ENCODE measurements around the gene ZFAND3. TPM values are rescaled to one million over a fixed set of nuclear protein-coding genes. Genes with fewer than 3 reads are reported as not detected.

ZFAND3 gene
- total and polyA plus RNA-seq, 2 donors (not counting 1 experiment from before 2014, with no cell fraction given) = 13.5 to 58.3 TPM

DNA sequence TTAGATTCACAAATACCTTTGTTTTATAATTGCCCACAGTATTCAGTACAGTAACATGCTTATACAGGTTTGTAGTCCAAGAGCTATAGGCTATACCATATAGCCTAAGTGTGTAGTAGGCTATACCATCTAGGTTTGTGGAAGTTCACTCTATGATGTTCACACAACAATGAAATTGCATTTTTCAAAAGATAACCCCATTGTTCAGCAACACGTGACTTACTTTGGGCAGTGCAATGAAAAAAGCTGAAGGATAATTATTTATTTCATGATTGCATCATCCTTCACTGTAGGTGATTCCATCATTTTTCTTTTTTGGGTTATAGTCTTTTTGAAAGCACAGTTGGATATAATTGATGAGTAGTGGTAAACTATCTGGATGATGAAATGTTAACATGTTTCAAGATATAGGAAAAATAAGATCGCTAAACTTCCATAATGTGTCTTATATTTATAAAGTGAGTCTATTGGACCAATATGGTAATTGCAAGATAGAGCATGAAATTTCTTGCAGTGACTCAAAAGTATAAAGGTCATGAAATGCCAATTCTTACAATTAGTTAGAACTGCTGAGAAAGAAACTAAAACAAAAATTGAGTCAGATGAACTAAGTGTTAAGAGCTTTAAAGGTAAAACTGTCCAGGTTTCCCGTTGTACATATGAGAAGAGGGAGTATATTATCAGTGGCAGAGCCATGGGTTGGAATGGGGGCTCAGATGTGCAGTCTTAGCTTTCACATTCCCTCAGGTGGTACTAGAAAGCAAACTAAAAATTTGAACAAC, 164.4 kb downstream of the ZFAND3 start:
- no peaks in the 10 kb centered on the region for H3K9me3 Mint-ChIP-seq (ENCODE audit: insufficient read depth)
- peak overlapping the region; percentile 56 for H3K4me3 Mint-ChIP-seq
- peaks cover 76% of the 10 kb centered on the region for H3K4me1 Mint-ChIP-seq
- Histone ChIP-seq H2AFZ (ENCODE audit: insufficient read depth, low read depth, low read length, poor library complexity, severe bottlenecking) (no peak overlapping the region), H3K36me3 (replicated peaks in 1 of 2; ENCODE audit: control extremely low read depth in 1 of 2, control insufficient read depth in 1 of 2, extremely low read depth in 1 of 2, insufficient read depth in 2 of 2, low read length in 1 of 2) (no peaks in the 10 kb centered on the region), H3K4me3 (ENCODE audit: control extremely low read depth in 1 of 5, extremely low read depth in 1 of 5, insufficient read depth in 1 of 5, low read depth in 2 of 5, low read length in 4 of 5) (no peak overlapping the region), H3K4me2 (replicated peaks; ENCODE audit: low read depth, low read length, poor library complexity, severe bottlenecking) (no peak overlapping the region), H3K27me3 (replicated peaks in 1 of 4; ENCODE audit: control extremely low read depth in 1 of 4, control insufficient read depth in 3 of 4, insufficient read depth in 4 of 4, low read length in 3 of 4) (no peaks in the 10 kb centered on the region), H3K9ac (ENCODE audit: low read length) (no peak overlapping the region), H3K9me3 (ENCODE audit: control extremely low read depth in 1 of 3, control insufficient read depth in 2 of 3, insufficient read depth in 1 of 3, low read length in 2 of 3) (no peaks in the 10 kb centered on the region), H4K20me1 (ENCODE audit: control insufficient read depth, insufficient read depth, low read length, poor library complexity, severe bottlenecking) (peaks cover 66% of the 10 kb centered on the region), H3K27ac (ENCODE audit: low read length in 2 of 2) (no peak overlapping the region), H3K79me2 (ENCODE audit: control insufficient read depth, insufficient read depth, low read length) (peaks cover 88% of the 10 kb centered on the region), H3K4me1 (ENCODE audit: control insufficient read depth in 2 of 2, insufficient read depth in 2 of 2, low read length in 2 of 2) (peaks cover 33 to 34% of the 10 kb centered on the region in 2 donors)
- no peaks in the 10 kb centered on the region for H3K27me3 Mint-ChIP-seq
- WGBS (ENCODE audit: insufficient coverage) = 89% methylated on average over 1 of the region's 3 CpGs
- no peak for DNase-seq
- ChIA-PET POLR2A (interaction anchor here (0.5 to 0.7 kb wide), 4 partner anchors 22 to 631 kb away, joined by 3 to 8 read pairs (median 5); no protein-coding TSS in a partner anchor), CTCF (interaction anchor here (1.2 to 1.3 kb wide), 3 partner anchors 9 to 41 kb away, joined by 3 to 6 read pairs (median 4); no protein-coding TSS in a partner anchor)
- ATAC-seq (ENCODE audit: low read depth) = no peak
- no peak for TF ChIP-seq EZH2 (IDR thresholded peaks at IDR 0.05; ENCODE audit: borderline replicate concordance, insufficient read depth, low read depth, low read length, poor library complexity, severe bottlenecking)
- TF ChIP-seq, protein P1, sequence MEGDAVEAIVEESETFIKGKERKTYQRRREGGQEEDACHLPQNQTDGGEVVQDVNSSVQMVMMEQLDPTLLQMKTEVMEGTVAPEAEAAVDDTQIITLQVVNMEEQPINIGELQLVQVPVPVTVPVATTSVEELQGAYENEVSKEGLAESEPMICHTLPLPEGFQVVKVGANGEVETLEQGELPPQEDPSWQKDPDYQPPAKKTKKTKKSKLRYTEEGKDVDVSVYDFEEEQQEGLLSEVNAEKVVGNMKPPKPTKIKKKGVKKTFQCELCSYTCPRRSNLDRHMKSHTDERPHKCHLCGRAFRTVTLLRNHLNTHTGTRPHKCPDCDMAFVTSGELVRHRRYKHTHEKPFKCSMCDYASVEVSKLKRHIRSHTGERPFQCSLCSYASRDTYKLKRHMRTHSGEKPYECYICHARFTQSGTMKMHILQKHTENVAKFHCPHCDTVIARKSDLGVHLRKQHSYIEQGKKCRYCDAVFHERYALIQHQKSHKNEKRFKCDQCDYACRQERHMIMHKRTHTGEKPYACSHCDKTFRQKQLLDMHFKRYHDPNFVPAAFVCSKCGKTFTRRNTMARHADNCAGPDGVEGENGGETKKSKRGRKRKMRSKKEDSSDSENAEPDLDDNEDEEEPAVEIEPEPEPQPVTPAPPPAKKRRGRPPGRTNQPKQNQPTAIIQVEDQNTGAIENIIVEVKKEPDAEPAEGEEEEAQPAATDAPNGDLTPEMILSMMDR (IDR thresholded peaks at IDR 0.05) = no peak
- intact Hi-C loops (cut with micrococcal nuclease) = loop anchor here (10.0 kb wide), 1 partner anchor 159 kb away; no protein-coding TSS in a partner anchor
- peak overlapping the region; percentile 51 for H3K27ac Mint-ChIP-seq

DNA sequence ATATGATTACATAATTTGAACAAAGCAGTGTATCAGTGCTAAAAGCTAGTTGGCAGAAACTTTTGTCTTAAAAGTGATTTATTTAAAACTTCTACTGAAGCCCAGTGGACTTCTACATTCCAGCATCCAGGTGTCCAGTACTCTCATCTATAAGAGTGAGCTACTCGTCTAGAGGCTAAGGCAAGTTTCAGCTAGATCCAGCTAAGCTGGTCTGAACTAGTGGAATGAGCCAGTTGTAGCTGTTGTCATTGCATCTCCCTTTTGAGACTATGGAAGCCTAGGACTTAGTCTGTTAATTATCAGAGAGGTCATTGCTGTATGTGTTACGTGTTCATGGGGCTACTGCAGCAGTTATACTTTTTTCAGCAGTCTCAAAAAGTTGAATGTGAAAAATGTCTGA, 165.1 kb downstream of the ZFAND3 start:
- no peak overlapping the region for H3K4me3 ChIP-seq (ENCODE audit: control extremely low read depth in 1 of 5, extremely low read depth in 1 of 5, insufficient read depth in 1 of 5, low read depth in 2 of 5, low read length in 4 of 5)
- CTCF ChIA-PET = interaction anchor here (1.2 to 1.3 kb wide), 2 partner anchors 9 to 41 kb away, joined by 3 to 6 read pairs; no protein-coding TSS in a partner anchor
- H3K27ac Mint-ChIP-seq = no peak overlapping the region

More for the DNA sequence above, 165.1 kb downstream of the ZFAND3 start:
- Mint-ChIP-seq H3K4me3 (peak overlapping the region; percentile 56), H3K27me3 (no peaks in the 10 kb centered on the region), H3K4me1 (peaks cover 76% of the 10 kb centered on the region), H3K9me3 (ENCODE audit: insufficient read depth) (no peaks in the 10 kb centered on the region)
- no CpG with 5 or more reads among the region's 2 CpGs for WGBS (ENCODE audit: insufficient coverage)
- peaks cover 70% of the 10 kb centered on the region for H4K20me1 ChIP-seq (ENCODE audit: control insufficient read depth, insufficient read depth, low read length, poor library complexity, severe bottlenecking)
- peaks cover 89% of the 10 kb centered on the region for H3K79me2 ChIP-seq (ENCODE audit: control insufficient read depth, insufficient read depth, low read length)
- POLR2A ChIA-PET = no interaction called here
- no peaks in the 10 kb centered on the region for H3K27me3 ChIP-seq (replicated peaks in 1 of 4; ENCODE audit: control extremely low read depth in 1 of 4, control insufficient read depth in 3 of 4, insufficient read depth in 4 of 4, low read length in 3 of 4)
- DNase-seq (no peak), ATAC-seq (ENCODE audit: low read depth) (no peak)
- TF ChIP-seq EZH2 (IDR thresholded peaks at IDR 0.05; ENCODE audit: borderline replicate concordance, insufficient read depth, low read depth, low read length, poor library complexity, severe bottlenecking) = no peak
- TF ChIP-seq, protein P1 (IDR thresholded peaks at IDR 0.05) = no peak
- no peaks in the 10 kb centered on the region for H3K9me3 ChIP-seq (ENCODE audit: control extremely low read depth in 1 of 3, control insufficient read depth in 2 of 3, insufficient read depth in 1 of 3, low read length in 2 of 3)
- H3K4me2 ChIP-seq (replicated peaks; ENCODE audit: low read depth, low read length, poor library complexity, severe bottlenecking) = no peak overlapping the region
- no peaks in the 10 kb centered on the region for H3K36me3 ChIP-seq (replicated peaks in 1 of 2; ENCODE audit: control extremely low read depth in 1 of 2, control insufficient read depth in 1 of 2, extremely low read depth in 1 of 2, insufficient read depth in 2 of 2, low read length in 1 of 2)
- H3K9ac ChIP-seq (ENCODE audit: low read length) = no peak overlapping the region
- peaks cover 33 to 34% of the 10 kb centered on the region in 2 donors for H3K4me1 ChIP-seq (ENCODE audit: control insufficient read depth in 2 of 2, insufficient read depth in 2 of 2, low read length in 2 of 2)
- intact Hi-C loops (cut with micrococcal nuclease) = loop anchor here (10.0 kb wide), 1 partner anchor 160 kb away; no protein-coding TSS in a partner anchor
- H3K27ac ChIP-seq (ENCODE audit: low read length in 2 of 2) = no peak overlapping the region
- no peak overlapping the region for H2AFZ ChIP-seq (ENCODE audit: insufficient read depth, low read depth, low read length, poor library complexity, severe bottlenecking)
